Measurements from ENCODE around the gene RAB11A. TPM values are rescaled to one million over a fixed set of nuclear protein-coding genes. Genes with fewer than 3 reads are reported as not detected.

The RAB11A gene
- total and polyA plus RNA-seq, 2 of the 13 experiments (the other 11 are each of a cell fraction or from before 2014, with no cell fraction given) = 161 to 162 TPM

DNA sequence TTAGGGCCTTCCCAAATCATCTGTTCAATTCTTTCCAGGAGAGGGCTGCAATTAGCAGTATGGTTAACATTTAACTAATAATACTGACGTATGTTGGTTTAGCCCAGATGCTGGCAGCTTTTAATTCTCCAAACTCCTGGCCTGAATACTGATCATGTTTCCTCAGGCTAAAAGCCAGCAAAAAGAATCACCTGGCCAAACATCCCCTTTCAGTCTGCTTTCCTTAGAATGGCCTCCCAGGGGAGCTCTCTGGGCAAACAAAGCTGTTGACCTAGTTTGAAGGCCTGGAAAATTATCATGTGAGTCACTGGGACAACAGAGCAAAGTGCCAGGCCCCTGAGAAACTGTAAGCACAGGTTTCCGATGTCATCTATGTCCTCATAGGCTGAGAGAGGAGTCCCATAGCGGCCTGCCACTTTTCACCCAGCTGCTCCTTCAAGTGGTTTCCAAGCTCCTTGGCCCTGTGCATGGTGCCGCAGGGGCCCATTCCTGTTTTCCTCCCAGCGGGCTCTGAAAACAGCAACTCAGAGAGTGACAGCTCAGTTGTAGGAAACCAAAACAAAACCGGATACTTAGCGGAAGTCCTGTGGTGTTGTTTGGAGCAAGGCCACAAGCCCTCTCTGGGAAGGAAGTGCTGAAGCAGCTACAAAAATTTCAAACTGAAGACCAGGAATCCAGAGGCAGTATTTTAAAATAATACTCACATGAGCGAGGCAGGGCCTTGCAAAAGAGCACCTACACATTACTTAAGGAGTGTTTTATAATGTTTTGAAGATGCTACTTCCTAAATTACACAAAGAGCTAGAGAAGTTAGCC, 36.5 kb upstream of the RAB11A start (continued):
- TF ChIP-seq, protein P1, sequence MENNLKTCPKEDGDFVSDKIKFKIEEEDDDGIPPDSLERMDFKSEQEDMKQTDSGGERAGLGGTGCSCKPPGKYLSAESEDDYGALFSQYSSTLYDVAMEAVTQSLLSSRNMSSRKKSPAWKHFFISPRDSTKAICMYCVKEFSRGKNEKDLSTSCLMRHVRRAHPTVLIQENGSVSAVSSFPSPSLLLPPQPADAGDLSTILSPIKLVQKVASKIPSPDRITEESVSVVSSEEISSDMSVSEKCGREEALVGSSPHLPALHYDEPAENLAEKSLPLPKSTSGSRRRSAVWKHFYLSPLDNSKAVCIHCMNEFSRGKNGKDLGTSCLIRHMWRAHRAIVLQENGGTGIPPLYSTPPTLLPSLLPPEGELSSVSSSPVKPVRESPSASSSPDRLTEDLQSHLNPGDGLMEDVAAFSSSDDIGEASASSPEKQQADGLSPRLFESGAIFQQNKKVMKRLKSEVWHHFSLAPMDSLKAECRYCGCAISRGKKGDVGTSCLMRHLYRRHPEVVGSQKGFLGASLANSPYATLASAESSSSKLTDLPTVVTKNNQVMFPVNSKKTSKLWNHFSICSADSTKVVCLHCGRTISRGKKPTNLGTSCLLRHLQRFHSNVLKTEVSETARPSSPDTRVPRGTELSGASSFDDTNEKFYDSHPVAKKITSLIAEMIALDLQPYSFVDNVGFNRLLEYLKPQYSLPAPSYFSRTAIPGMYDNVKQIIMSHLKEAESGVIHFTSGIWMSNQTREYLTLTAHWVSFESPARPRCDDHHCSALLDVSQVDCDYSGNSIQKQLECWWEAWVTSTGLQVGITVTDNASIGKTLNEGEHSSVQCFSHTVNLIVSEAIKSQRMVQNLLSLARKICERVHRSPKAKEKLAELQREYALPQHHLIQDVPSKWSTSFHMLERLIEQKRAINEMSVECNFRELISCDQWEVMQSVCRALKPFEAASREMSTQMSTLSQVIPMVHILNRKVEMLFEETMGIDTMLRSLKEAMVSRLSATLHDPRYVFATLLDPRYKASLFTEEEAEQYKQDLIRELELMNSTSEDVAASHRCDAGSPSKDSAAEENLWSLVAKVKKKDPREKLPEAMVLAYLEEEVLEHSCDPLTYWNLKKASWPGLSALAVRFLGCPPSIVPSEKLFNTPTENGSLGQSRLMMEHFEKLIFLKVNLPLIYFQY (CRISPR knock-in tag; IDR thresholded peaks at IDR 0.05; ENCODE audit: borderline replicate concordance) = no peak
- TF ChIP-seq, protein P2, sequence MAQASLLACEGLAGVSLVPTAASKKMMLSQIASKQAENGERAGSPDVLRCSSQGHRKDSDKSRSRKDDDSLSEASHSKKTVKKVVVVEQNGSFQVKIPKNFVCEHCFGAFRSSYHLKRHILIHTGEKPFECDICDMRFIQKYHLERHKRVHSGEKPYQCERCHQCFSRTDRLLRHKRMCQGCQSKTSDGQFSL (CRISPR knock-in tag; IDR thresholded peaks at IDR 0.05) = no peak
- no peak for TF ChIP-seq RFX3 (CRISPR knock-in tag; IDR thresholded peaks at IDR 0.05)
- 0 out of 2 replicates have a peak, but pooled peaks have one; percentile 15 for TF ChIP-seq ONECUT2 (CRISPR knock-in tag; IDR thresholded peaks at IDR 0.05)
- peak; percentile 73; the same call in 1 of the 2 replicates for TF ChIP-seq KLF12 (CRISPR knock-in tag; IDR thresholded peaks at IDR 0.05; ENCODE audit: borderline replicate concordance)
- TF ChIP-seq SIN3A (IDR thresholded peaks at IDR 0.05; ENCODE audit: borderline replicate concordance, low read depth, low read length) = 0 out of 2 replicates have a peak, but pooled peaks have one; percentile 25
- TF ChIP-seq GFI1 (CRISPR knock-in tag; IDR thresholded peaks at IDR 0.05; ENCODE audit: borderline replicate concordance) = peak; percentile 79
- TF ChIP-seq AKAP8 (CRISPR knock-in tag; IDR thresholded peaks at IDR 0.05) = peak; percentile 70; the same call in 1 of the 2 replicates
- TF ChIP-seq ZMYM3 (CRISPR knock-in tag; IDR thresholded peaks at IDR 0.05) = peak; percentile 67; the same call in 1 of the 2 replicates
- peak; percentile 94 for TF ChIP-seq ZNF614 (CRISPR knock-in tag; IDR thresholded peaks at IDR 0.05; ENCODE audit: borderline replicate concordance)
- TF ChIP-seq HES4 (CRISPR knock-in tag; IDR thresholded peaks at IDR 0.05; ENCODE audit: borderline replicate concordance) = no peak
- TF ChIP-seq, protein P3, sequence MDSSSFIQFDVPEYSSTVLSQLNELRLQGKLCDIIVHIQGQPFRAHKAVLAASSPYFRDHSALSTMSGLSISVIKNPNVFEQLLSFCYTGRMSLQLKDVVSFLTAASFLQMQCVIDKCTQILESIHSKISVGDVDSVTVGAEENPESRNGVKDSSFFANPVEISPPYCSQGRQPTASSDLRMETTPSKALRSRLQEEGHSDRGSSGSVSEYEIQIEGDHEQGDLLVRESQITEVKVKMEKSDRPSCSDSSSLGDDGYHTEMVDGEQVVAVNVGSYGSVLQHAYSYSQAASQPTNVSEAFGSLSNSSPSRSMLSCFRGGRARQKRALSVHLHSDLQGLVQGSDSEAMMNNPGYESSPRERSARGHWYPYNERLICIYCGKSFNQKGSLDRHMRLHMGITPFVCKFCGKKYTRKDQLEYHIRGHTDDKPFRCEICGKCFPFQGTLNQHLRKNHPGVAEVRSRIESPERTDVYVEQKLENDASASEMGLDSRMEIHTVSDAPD (CRISPR knock-in tag; IDR thresholded peaks at IDR 0.05) = peak; percentile 92; the same call in 1 of the 2 replicates
- TF ChIP-seq, protein P4, sequence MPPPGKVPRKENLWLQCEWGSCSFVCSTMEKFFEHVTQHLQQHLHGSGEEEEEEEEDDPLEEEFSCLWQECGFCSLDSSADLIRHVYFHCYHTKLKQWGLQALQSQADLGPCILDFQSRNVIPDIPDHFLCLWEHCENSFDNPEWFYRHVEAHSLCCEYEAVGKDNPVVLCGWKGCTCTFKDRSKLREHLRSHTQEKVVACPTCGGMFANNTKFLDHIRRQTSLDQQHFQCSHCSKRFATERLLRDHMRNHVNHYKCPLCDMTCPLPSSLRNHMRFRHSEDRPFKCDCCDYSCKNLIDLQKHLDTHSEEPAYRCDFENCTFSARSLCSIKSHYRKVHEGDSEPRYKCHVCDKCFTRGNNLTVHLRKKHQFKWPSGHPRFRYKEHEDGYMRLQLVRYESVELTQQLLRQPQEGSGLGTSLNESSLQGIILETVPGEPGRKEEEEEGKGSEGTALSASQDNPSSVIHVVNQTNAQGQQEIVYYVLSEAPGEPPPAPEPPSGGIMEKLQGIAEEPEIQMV (CRISPR knock-in tag; IDR thresholded peaks at IDR 0.05; ENCODE audit: low read depth) = 0 out of 2 replicates have a peak, but pooled peaks have one; percentile 59
- peak; percentile 64; the same call in 1 of the 2 replicates for TF ChIP-seq ELF4 (CRISPR knock-in tag; IDR thresholded peaks at IDR 0.05; ENCODE audit: borderline replicate concordance)
- peak; percentile 43; the same call in 1 of the 2 replicates for TF ChIP-seq ZNF274 (CRISPR knock-in tag; IDR thresholded peaks at IDR 0.05)
- peak; percentile 75 for TF ChIP-seq ELF3 (CRISPR knock-in tag; IDR thresholded peaks at IDR 0.05)
- TF ChIP-seq ZNF10 (CRISPR knock-in tag; IDR thresholded peaks at IDR 0.05; ENCODE audit: borderline replicate concordance, low read depth) = no peak

All from HepG2 (cell line).